ENCODE data around the gene POTEB3.
"Not testable (repeated sequence)": the region's sequence is repeated elsewhere in the genome, so short reads cannot be mapped to it uniquely, and the experiment has no call there.

Gene POTEB3

DNA sequence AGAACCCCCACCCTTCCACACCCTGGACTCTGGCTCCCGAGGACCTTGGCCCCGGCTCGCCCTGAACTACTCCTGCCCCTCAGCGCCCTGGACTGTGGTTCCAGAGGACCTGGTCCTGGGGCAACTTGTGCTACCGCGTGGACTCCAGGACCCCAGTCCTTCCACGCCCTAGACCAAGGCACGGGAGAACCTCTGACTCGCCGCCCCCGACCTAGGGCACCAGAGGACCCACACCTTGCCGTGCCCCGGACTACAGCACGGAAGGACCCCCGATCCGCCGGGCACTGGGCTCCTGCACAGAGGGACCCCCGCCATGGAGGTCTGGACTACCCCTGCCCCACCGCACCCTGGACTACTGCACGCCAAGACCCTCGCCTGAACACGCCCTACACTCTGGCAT, 71.7 kb downstream of the POTEB3 start:
- H3K27me3 Mint-ChIP-seq; H3K9me3 Mint-ChIP-seq; H3K27ac Mint-ChIP-seq; DNase-seq; H3K4me3 Mint-ChIP-seq; ATAC-seq (replicated peaks); H3K4me1 Mint-ChIP-seq (ENCODE audit: low read depth in 2 of 2); H3K36me3 Mint-ChIP-seq (ENCODE audit: insufficient read depth): not testable (repeated sequence)
